Ishikawa (cell line): ENCODE data around the gene SGMS1.

ENCODE experiments used
- CEBPB ChIP-seq: IDR thresholded peaks from 2 replicates; pipeline ENCODE4 v1.6.1; 2012
- CREB1 ChIP-seq: IDR thresholded peaks from 2 replicates; pipeline ENCODE4 v1.6.1; 2012; ENCODE audit warnings: low read depth
- EP300 ChIP-seq: IDR thresholded peaks from 2 replicates; pipeline ENCODE4 v1.6.1; 2012; ENCODE audit warnings: borderline replicate concordance
- REST ChIP-seq: IDR thresholded peaks from 2 replicates; pipeline ENCODE4 v1.6.1; 2012; ENCODE audit warnings: low read depth, mild to moderate bottlenecking
- TAF1 ChIP-seq: IDR thresholded peaks from 2 replicates; pipeline ENCODE4 v1.6.1; 2012; ENCODE audit warnings: low read depth, mild to moderate bottlenecking
- USF1 ChIP-seq: IDR thresholded peaks from 2 replicates; pipeline ENCODE4 v1.6.1; 2012
- YY1 ChIP-seq: IDR thresholded peaks from 2 replicates; pipeline ENCODE4 v1.6.1; 2012; ENCODE audit warnings: low read depth

- TF ChIP-seq EP300 = no peak
- no peak for TF ChIP-seq YY1
- no peak for TF ChIP-seq CEBPB
- no peak for TF ChIP-seq REST
- TF ChIP-seq CREB1 = no peak
- no peak for TF ChIP-seq USF1
- no peak for TF ChIP-seq TAF1
Observed at GRCh38 chr10:50511492-50512213, 112.1 kb downstream of the SGMS1 start.
